HG03460 (cell line): Measurements from ENCODE around the gene CPT1B.
"Not testable (repeated sequence)": the region's sequence is repeated elsewhere in the genome, so short reads cannot be mapped to it uniquely, and the experiment has no call there.

Source experiments
- ATAC-seq: cut with Tn5 transposase; IDR thresholded peaks from one replicate; pipeline ENCODE4 v1.9.1; 2021; ENCODE audit not compliant: unreplicated experiment

Gene CPT1B

GRCh38 chr22:50609599-50609998, 31.4 kb upstream of the CPT1B start:
- ATAC-seq: no peak

GRCh38 chr22:50608996-50609395, 30.8 kb upstream of the CPT1B start:
- no peak for ATAC-seq

- not testable (repeated sequence) for ATAC-seq
Observed at GRCh38 chr22:50608058-50608840, 30.0 kb upstream of the CPT1B start.

- ATAC-seq: no peak
Observed at GRCh38 chr22:50607659-50608020, 29.4 kb upstream of the CPT1B start.

GRCh38 chr22:50606946-50607658, 28.9 kb upstream of the CPT1B start:
- no peak for ATAC-seq

- ATAC-seq: no peak
Observed at GRCh38 chr22:50606165-50606945, 28.1 kb upstream of the CPT1B start.

- no peak for ATAC-seq
Observed at GRCh38 chr22:50605613-50606074, 27.4 kb upstream of the CPT1B start.

GRCh38 chr22:50605002-50605612, 26.9 kb upstream of the CPT1B start:
- no peak for ATAC-seq

GRCh38 chr22:50604256-50605001, 26.2 kb upstream of the CPT1B start:
- no peak for ATAC-seq

GRCh38 chr22:50603511-50604255, 25.5 kb upstream of the CPT1B start:
- no peak for ATAC-seq

GRCh38 chr22:50602338-50602700, 24.1 kb upstream of the CPT1B start:
- ATAC-seq: no peak

GRCh38 chr22:50601669-50602337, 23.6 kb upstream of the CPT1B start:
- no peak for ATAC-seq

GRCh38 chr22:50600967-50601668, 22.9 kb upstream of the CPT1B start:
- ATAC-seq: no peak

GRCh38 chr22:50600538-50600937, 22.3 kb upstream of the CPT1B start, which contains the start of gene MAPK8IP2:
Gene MAPK8IP2, plus strand, starts transcription at chr22:50600793. Its CDS starts 26 bp downstream, at chr22:50600819.
- ATAC-seq: no peak

- ATAC-seq: no peak
Observed at GRCh38 chr22:50599816-50600455, 21.7 kb upstream of the CPT1B start.

GRCh38 chr22:50597097-50597496, 18.9 kb upstream of the CPT1B start:
- ATAC-seq: no peak

- no peak for ATAC-seq
Observed at GRCh38 chr22:50595189-50595588, 17.0 kb upstream of the CPT1B start.

GRCh38 chr22:50587407-50587806, 9.2 kb upstream of the CPT1B start:
- no peak for ATAC-seq
